Osteoblast (primary cell): ENCODE results near the gene PPT2. TPM values are rescaled to one million over a fixed set of nuclear protein-coding genes. Genes with fewer than 3 reads are reported as not detected.

Experiments used
- DNase-seq: peaks from one replicate; pipeline ENCODE4 v3.0.0; 2011; ENCODE audit warnings: low spot score, mixed read lengths; ENCODE audit not compliant: insufficient read length; ENCODE audit errors: missing footprints
- H2AFZ ChIP-seq: 2 replicates; pipeline ENCODE4 v1.6.0; 2011; ENCODE audit warnings: mild to moderate bottlenecking, low read length
- H3K27ac ChIP-seq: 2 replicates; pipeline ENCODE4 v1.5.1; 2011; ENCODE audit warnings: mild to moderate bottlenecking, low read depth, low read length, moderate library complexity
- H3K27me3 ChIP-seq: 2 replicates; pipeline ENCODE4 v1.6.0; 2012; ENCODE audit warnings: mild to moderate bottlenecking, control low read depth, inconsistent platforms, low read length, moderate library complexity; ENCODE audit not compliant: insufficient read depth
- H3K36me3 ChIP-seq: 2 replicates; pipeline ENCODE4 v1.5.1; 2011; ENCODE audit warnings: mild to moderate bottlenecking, low read length, control low read depth, moderate library complexity; ENCODE audit not compliant: insufficient read depth
- H3K4me1 ChIP-seq: 2 replicates; pipeline ENCODE4 v1.5.1; 2011; ENCODE audit warnings: mild to moderate bottlenecking, low read length, control low read depth, moderate library complexity; ENCODE audit not compliant: insufficient read depth
- H3K4me2 ChIP-seq: 2 replicates; pipeline ENCODE4 v1.6.0; 2011; ENCODE audit warnings: mild to moderate bottlenecking, low read length; ENCODE audit not compliant: insufficient read depth
- H3K4me3 ChIP-seq: fragments of 200-600 bp; sonication (generic); 3 replicates; pipeline ENCODE4 v1.5.1; 2012; ENCODE audit warnings: mild to moderate bottlenecking, low read length, inconsistent platforms; ENCODE audit not compliant: insufficient read depth
- H3K79me2 ChIP-seq: 2 replicates; pipeline ENCODE4 v1.6.0; 2012; ENCODE audit warnings: mild to moderate bottlenecking, low read length, control low read depth, inconsistent platforms; ENCODE audit not compliant: insufficient read depth
- H3K9me3 ChIP-seq: 2 replicates; pipeline ENCODE4 v1.5.1; 2011; ENCODE audit warnings: low read depth, low read length, control low read depth
- H4K20me1 ChIP-seq: 2 replicates; pipeline ENCODE4 v1.6.0; 2012; ENCODE audit warnings: mild to moderate bottlenecking, low read length, control low read depth; ENCODE audit not compliant: insufficient read depth
- total RNA-seq: library from RNA; depleted of rRNA; stranded (reverse); fragments of >200 nt; gene quantifications from 2 replicates; pipeline ENCODE4 v1.2.3, GENCODE V29; 2012
- TF ChIP-seq, protein P1 (sequence below): IDR thresholded peaks from 2 replicates; pipeline ENCODE4 v1.5.1; 2011; ENCODE audit warnings: mild to moderate bottlenecking, low read depth, low read length, moderate library complexity; ENCODE audit errors: extremely low read depth

The PPT2 gene, protein sequence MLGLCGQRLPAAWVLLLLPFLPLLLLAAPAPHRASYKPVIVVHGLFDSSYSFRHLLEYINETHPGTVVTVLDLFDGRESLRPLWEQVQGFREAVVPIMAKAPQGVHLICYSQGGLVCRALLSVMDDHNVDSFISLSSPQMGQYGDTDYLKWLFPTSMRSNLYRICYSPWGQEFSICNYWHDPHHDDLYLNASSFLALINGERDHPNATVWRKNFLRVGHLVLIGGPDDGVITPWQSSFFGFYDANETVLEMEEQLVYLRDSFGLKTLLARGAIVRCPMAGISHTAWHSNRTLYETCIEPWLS
- 6.5 and 8.3 TPM in 2 replicates for total RNA-seq

DNA sequence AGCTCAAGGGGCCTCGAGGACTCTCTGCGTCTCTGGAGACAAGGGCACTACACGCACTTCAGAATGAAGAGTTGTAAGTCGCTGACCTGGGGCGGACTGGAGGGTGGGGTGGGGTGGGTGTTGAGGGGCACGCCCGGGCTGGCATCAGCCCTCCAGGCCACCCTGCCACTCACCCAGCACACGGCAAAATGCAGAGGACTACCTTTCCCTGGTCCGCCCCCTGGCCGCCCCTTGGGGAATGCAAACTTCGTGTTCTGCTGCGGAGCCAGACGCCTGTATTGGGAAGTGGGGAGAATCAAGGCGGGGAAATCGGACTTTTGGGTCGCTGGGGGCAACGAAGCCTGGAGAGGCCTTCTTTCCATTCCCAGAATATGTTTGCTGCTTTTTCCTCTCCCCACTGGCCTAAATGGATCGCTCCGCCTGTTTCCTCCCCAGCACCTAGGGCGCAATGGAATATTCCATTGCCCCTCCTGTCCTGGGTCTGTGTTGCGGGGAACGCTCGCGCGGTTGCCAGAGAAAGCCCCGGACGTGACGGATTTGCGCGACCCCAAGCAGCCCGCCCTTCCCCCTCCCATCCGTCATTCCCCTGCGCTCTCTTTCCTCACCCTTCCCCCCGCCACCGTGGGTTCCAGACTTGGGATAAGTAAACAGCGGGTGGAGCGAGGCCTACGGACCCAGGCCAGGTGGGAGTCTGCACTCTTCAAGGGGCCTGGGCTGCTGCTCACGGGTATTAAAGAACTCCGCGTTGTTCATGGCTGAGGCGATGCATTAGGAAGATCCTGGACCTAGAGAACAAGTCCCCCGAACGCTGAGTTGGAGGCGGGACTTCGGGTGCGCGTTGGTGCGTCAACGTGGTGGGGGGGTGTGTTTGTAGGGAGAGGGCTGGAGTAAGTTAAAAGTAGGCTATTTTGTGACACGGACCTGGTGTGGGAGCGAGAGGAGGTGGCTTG lies at the start of gene PPT2:
PPT2 (plus strand) TSS at position 578 of the 950 bp plus-strand sequence. CDS start 454 bp downstream, outside the sequence.
- Histone ChIP-seq H4K20me1 (peaks cover 6% of the 10 kb centered on the region), H3K4me3 (peak within 1 kb of the TSS; percentile 97), H3K4me2 (peak within 1 kb of the TSS; percentile 91), H3K79me2 (peaks cover 18% of the 10 kb centered on the region), H3K27ac (peak within 1 kb of the TSS; percentile 90), H3K4me1 (peaks cover 24% of the 10 kb centered on the region), H3K36me3 (peaks cover 14% of the 10 kb centered on the region), H3K27me3 (peaks cover 7% of the 10 kb centered on the region), H3K9me3 (no peaks in the 10 kb centered on the region), H2AFZ (peak within 1 kb of the TSS; percentile 97)
- TF ChIP-seq, protein P1, sequence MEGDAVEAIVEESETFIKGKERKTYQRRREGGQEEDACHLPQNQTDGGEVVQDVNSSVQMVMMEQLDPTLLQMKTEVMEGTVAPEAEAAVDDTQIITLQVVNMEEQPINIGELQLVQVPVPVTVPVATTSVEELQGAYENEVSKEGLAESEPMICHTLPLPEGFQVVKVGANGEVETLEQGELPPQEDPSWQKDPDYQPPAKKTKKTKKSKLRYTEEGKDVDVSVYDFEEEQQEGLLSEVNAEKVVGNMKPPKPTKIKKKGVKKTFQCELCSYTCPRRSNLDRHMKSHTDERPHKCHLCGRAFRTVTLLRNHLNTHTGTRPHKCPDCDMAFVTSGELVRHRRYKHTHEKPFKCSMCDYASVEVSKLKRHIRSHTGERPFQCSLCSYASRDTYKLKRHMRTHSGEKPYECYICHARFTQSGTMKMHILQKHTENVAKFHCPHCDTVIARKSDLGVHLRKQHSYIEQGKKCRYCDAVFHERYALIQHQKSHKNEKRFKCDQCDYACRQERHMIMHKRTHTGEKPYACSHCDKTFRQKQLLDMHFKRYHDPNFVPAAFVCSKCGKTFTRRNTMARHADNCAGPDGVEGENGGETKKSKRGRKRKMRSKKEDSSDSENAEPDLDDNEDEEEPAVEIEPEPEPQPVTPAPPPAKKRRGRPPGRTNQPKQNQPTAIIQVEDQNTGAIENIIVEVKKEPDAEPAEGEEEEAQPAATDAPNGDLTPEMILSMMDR, result no peak
- peak; percentile 95 for DNase-seq

DNA sequence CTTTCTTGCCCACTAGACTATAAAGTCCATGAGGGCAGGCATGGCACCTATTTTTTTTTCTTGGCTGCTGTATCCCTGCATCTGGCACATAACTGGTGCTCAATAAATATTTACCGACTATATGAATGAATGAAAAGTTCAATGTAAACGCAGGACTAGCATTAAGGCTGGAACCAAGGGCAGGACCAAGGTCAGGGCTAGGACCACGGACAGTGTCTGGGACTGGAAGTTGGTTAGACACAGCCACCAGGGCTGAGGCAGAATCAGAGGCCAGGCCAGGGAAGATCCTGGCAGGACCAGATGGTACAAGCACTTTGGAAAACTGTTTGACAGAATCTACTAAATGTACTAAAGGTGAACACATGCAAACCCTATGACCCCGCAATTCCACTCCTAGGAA lies 48.5 kb upstream of the PPT2 start:
- H3K4me3 ChIP-seq, result no peak overlapping the region
- H3K9me3 ChIP-seq, result no peaks in the 10 kb centered on the region
- H3K27ac ChIP-seq, result no peak overlapping the region
- peaks cover 43% of the 10 kb centered on the region for H3K27me3 ChIP-seq
- H3K36me3 ChIP-seq, result no peaks in the 10 kb centered on the region
- H2AFZ ChIP-seq, result no peak overlapping the region
- DNase-seq, result peak; percentile 89
- peaks cover 15% of the 10 kb centered on the region for H3K4me1 ChIP-seq
- TF ChIP-seq, protein P1, result no peak
- peaks cover 7% of the 10 kb centered on the region for H4K20me1 ChIP-seq
- H3K79me2 ChIP-seq, result no peaks in the 10 kb centered on the region
- H3K4me2 ChIP-seq, result no peak overlapping the region

DNA sequence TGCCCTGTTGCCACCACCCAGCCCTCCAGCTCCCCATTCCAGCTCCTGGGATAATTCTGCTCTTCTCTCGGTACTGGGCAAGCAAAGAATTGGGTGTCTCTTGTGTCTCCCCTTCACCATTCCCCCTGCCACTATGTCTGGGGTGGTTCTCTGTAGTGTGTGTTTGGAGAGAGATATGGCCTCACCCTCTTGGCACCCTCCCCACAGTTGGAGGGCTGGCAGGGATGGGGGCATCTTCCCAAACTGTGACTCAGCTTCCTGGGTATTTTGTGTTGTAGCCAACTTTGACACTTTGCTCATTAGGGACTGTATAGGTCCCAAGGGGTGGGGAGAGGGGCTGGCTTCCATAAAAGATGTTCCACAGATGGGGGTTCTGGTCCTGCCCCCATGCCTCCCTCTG lies 46.5 kb upstream of the PPT2 start:
- peaks cover 15% of the 10 kb centered on the region for H3K4me1 ChIP-seq
- DNase-seq, result no peak
- H3K4me3 ChIP-seq, result no peak overlapping the region

More for the DNA sequence above, 46.5 kb upstream of the PPT2 start:
- TF ChIP-seq, protein P1, result no peak
- H3K27ac ChIP-seq, result no peak overlapping the region
- peaks cover 43% of the 10 kb centered on the region for H3K27me3 ChIP-seq
- H3K36me3 ChIP-seq, result no peaks in the 10 kb centered on the region
- peaks cover 7% of the 10 kb centered on the region for H4K20me1 ChIP-seq
- no peak overlapping the region for H2AFZ ChIP-seq
- H3K4me2 ChIP-seq, result no peak overlapping the region
- H3K79me2 ChIP-seq, result no peaks in the 10 kb centered on the region
- no peaks in the 10 kb centered on the region for H3K9me3 ChIP-seq
